Endothelial cell (in vitro differentiated cells): Measurements from ENCODE around the gene GJC2. TPM values are rescaled to one million over a fixed set of nuclear protein-coding genes. Genes with fewer than 3 reads are reported as not detected.

Experiments
- DNase-seq: peaks from one replicate; pipeline ENCODE4 v3.0.0; 2021; ENCODE audit warnings: low spot score
- H3K27ac Mint-ChIP-seq: one replicate; pipeline ENCODE4 v1.8.0; 2021; ENCODE audit warnings: mixed read lengths, inconsistent platforms; ENCODE audit not compliant: unreplicated experiment
- H3K27me3 Mint-ChIP-seq: one replicate; pipeline ENCODE4 v1.8.0; 2021; ENCODE audit warnings: mild to moderate bottlenecking, moderate library complexity, mixed read lengths, inconsistent platforms; ENCODE audit not compliant: unreplicated experiment
- H3K36me3 Mint-ChIP-seq: one replicate; pipeline ENCODE4 v1.8.0; 2021; ENCODE audit warnings: mild to moderate bottlenecking, low read depth, mixed read lengths, inconsistent platforms; ENCODE audit not compliant: unreplicated experiment
- H3K4me1 Mint-ChIP-seq: one replicate; pipeline ENCODE4 v1.8.0; 2021; ENCODE audit warnings: mild to moderate bottlenecking, mixed read lengths, inconsistent platforms; ENCODE audit not compliant: unreplicated experiment
- H3K4me3 Mint-ChIP-seq: one replicate; pipeline ENCODE4 v1.8.0; 2021; ENCODE audit warnings: mild to moderate bottlenecking, mixed read lengths, inconsistent platforms; ENCODE audit not compliant: unreplicated experiment
- H3K9me3 Mint-ChIP-seq: one replicate; pipeline ENCODE4 v1.8.0; 2021; ENCODE audit warnings: mixed read lengths, inconsistent platforms; ENCODE audit not compliant: unreplicated experiment
- CTCF ChIP-seq: fragments of 200-600 bp; sonication (generic); IDR thresholded peaks from one replicate; pipeline ENCODE4 v1.5.0; 2021; ENCODE audit warnings: antibody characterized with exemption; ENCODE audit not compliant: unreplicated experiment
- total RNA-seq: library from RNA; stranded (reverse); fragmentation: NEBNext Ultra II Directional; extraction: Animal tissue kit (Norgen Biotek cat#: 25700); gene quantifications from one replicate; pipeline ENCODE4 v1.2.1, GENCODE V29; 2021; ENCODE audit not compliant: unreplicated experiment

Gene GJC2
- total RNA-seq, 1 donor from 2014 or later, result 13.0 TPM

- H3K27ac Mint-ChIP-seq, result no peak overlapping the region
- peaks cover 7% of the 10 kb centered on the region for H3K27me3 Mint-ChIP-seq
- H3K4me3 Mint-ChIP-seq, result no peak overlapping the region
- no peaks in the 10 kb centered on the region for H3K9me3 Mint-ChIP-seq
- no peak for TF ChIP-seq CTCF
- H3K36me3 Mint-ChIP-seq, result no peaks in the 10 kb centered on the region
- H3K4me1 Mint-ChIP-seq, result no peaks in the 10 kb centered on the region
- no peak for DNase-seq
Observed at GRCh38 chr1:228150461-228151179, 890 bp downstream of the GJC2 start.

- Mint-ChIP-seq H3K4me1 (peaks cover 5% of the 10 kb centered on the region), H3K9me3 (no peaks in the 10 kb centered on the region), H3K36me3 (no peaks in the 10 kb centered on the region), H3K27me3 (peaks cover 7% of the 10 kb centered on the region), H3K4me3 (peak overlapping the region; percentile 28), H3K27ac (peak overlapping the region; percentile 75)
- DNase-seq, result no peak
- TF ChIP-seq CTCF, result no peak
Observed at GRCh38 chr1:228151180-228151925, 1.6 kb downstream of the GJC2 start.

- H3K4me1 Mint-ChIP-seq, result peaks cover 9% of the 10 kb centered on the region
- peaks cover 7% of the 10 kb centered on the region for H3K27me3 Mint-ChIP-seq
- no peak overlapping the region for H3K27ac Mint-ChIP-seq
- no peak overlapping the region for H3K4me3 Mint-ChIP-seq
- no peak for TF ChIP-seq CTCF
- no peak for DNase-seq
- no peaks in the 10 kb centered on the region for H3K9me3 Mint-ChIP-seq
- H3K36me3 Mint-ChIP-seq, result no peaks in the 10 kb centered on the region
Observed at GRCh38 chr1:228152097-228152917, 2.6 kb downstream of the GJC2 start.

- Mint-ChIP-seq H3K27ac (no peak overlapping the region), H3K27me3 (peaks cover 7% of the 10 kb centered on the region), H3K36me3 (no peaks in the 10 kb centered on the region), H3K4me1 (peaks cover 9% of the 10 kb centered on the region), H3K9me3 (no peaks in the 10 kb centered on the region), H3K4me3 (no peak overlapping the region)
- no peak for TF ChIP-seq CTCF
- no peak for DNase-seq
Observed at GRCh38 chr1:228152918-228153258, 3.2 kb downstream of the GJC2 start.
